Dedifferentiated amniotic fluid mesenchymal stem cell (primary cell): Measurements from ENCODE around the gene GDI2.
"Not testable (repeated sequence)": the region's sequence is repeated elsewhere in the genome, so short reads cannot be mapped to it uniquely, and the experiment has no call there.

Source experiments
- DNase-seq: peaks from one replicate; pipeline ENCODE4 v3.0.0-alpha.2; 2016; ENCODE audit errors: extremely low spot score

The GDI2 gene

DNA sequence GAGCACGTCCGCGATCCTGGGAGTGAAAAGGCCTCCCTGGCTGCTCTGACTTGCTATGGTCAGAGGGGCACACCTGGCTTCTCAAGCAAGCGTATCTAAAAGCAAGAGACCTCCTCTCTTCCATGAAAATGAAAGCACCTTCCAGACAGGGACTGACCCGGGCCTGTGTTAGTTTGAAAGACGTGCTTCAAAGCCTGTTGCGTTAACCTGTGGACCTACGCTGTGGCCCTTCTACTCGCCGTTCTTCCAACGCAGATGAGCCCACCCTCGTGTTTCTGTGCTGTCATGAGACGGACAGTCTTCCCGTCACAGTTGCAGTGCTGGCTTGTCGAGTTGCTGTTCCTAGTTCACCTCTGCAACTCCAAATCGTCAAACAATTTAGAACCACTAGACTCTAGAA, 15.5 kb upstream of the GDI2 start:
- no peak for DNase-seq

GRCh38 chr10:5827841-5828240, 14.6 kb upstream of the GDI2 start:
- no peak for DNase-seq

GRCh38 chr10:5826511-5826910, 13.3 kb upstream of the GDI2 start:
- DNase-seq: not testable (repeated sequence)

GRCh38 chr10:5818894-5819293, 5.7 kb upstream of the GDI2 start:
- no peak for DNase-seq

DNA sequence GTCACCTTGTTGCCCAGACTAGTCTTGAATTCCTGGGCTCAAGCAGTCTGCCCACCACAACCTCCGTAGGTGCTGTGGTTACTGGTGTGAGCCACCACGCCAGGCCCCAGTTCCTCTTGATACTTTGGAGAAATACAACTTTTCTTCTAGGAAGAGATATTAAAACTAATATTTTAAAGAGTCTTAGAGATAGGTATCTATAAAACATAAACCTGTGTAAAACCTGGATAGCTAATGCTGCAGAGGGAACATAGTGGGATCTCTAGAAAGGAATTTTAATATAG, 4.8 kb upstream of the GDI2 start:
- no peak for DNase-seq

GRCh38 chr10:5817322-5818047, 4.3 kb upstream of the GDI2 start:
- DNase-seq: no peak

DNA sequence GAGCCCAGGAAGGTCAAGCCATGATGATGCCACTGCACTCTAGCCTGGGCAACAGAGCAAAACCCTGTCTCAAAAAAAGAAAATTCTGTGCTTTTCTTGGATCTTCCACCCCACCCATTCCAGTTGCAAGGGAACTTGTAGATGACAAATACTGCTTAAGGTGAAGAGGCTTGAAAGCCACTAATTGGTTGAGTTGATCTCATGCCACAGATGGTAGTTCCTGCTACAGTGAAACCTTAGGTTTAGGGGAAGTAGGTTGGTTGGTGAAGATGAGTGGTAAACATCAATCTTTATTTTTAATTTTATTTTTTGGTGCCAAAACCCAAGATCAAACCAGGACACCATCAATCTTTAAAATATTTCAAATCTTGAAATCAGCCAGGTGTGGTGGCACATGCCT, 2.9 kb upstream of the GDI2 start:
- no peak for DNase-seq

- no peak for DNase-seq
Measured at GRCh38 chr10:5814110-5815107, 1.2 kb upstream of the GDI2 start.

GRCh38 chr10:5813091-5813340, 218 bp downstream of the GDI2 start:
- DNase-seq: no peak

- DNase-seq: no peak
Measured at GRCh38 chr10:5812283-5813090, 747 bp downstream of the GDI2 start.

DNA sequence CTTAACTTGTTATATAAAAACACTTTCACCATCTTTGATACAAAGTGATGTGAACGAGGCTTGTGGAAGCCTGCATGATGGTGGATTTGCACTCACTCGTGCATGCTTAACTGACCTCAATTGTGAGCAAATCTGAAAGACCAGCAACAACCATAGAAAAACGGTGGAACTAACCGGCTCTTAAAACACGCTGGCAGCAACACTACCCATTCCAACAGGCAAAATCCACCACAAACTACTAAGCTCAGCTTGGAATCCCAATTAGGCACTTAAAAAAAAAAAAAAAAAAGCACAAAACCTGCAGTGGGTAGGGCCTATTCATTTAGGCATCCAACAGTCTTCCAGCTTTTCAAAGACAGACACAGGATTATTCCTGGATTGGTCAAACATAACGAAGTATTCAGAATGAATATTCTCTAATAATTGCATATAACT, 1.8 kb downstream of the GDI2 start:
- peak; percentile 49 for DNase-seq

DNA sequence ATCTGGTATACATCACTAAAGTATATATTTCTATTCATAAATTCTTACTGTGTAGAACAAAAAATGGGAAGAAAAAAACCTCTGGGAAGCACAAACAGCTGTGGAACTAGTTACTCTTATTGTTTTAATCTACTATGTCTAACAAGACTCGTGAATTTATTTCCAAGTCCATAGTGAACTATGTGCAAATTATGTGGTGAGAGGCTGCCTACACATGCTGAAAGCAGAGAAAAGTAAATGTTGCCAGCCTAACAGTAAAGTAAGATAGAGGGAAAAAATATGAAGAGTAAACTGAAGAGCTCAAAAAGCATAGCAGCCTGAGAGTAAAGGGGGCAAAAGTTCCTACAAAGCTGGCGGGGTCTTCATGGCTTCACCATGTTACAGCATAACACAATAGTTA, 3.0 kb downstream of the GDI2 start:
- DNase-seq: no peak

GRCh38 chr10:5809527-5810154, 3.6 kb downstream of the GDI2 start:
- no peak for DNase-seq

DNA sequence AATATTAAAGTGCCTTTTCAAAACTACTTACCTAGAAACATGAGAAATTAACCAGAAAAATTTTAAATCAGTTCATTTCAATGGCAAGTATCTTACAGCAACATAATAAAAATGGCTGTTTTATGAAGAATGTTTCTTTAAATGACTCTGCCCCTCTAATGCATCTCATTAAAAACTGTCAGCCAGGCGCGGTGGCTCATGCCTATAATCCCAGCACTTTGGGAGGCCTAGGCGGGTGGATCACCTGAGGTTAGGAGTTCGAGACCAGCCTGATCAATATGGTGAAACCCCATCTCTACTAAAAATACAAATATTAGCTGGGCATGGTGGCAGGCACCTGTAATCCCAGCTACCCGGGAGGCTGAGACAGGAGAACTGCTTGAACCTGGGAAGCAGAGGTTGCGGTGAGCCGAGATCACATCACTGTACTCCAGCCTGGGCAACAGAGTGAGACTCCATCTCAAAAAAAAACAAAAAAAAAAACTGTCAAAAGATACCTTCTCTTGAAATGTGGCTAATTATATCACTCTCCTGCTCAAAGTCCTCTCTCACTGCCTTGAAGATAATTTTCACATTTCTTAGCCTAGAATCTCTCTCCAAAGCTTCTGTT, 4.3 kb downstream of the GDI2 start:
- not testable (repeated sequence) for DNase-seq

- no peak for DNase-seq
Measured at GRCh38 chr10:5806745-5807144, 6.5 kb downstream of the GDI2 start.

DNA sequence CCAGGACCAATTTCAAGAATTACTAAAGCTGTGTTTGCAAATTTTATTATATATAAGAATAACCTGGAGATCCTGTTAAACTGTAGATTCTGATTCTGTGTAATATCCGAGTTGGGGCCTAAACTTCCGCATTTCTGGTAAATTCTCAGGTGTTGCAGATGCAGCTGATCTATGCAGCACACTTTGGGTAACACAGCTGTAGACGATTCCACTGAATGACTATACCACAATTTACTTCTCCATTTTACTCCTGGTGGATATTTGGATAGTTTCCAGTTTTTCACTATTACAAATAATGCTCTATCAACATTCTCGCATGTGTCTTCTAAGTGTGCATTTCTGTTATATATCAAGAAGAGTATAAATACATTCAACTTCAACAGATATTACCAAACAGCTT, 7.5 kb downstream of the GDI2 start:
- no peak for DNase-seq

DNA sequence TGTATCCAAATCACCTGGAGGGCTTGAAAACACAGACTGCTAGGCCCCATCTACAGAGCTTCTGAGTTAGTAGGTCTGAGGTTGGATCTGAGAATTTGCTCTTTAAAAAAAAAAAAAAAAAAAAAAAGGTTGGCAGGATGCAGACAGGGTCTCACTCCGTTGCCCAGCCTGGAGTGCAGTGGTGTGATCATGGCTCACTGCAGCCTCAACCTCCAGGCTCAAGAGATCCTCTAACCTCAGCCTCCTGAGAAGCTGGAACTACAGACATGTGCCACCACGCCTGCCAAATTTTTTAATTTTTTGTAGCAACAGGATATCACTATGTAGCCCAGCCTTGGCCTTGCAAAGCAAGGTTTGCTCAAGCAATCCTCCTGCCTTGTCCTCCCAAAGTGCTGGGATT, 8.0 kb downstream of the GDI2 start:
- no peak for DNase-seq

- no peak for DNase-seq
Measured at GRCh38 chr10:5804386-5804785, 8.8 kb downstream of the GDI2 start.

DNA sequence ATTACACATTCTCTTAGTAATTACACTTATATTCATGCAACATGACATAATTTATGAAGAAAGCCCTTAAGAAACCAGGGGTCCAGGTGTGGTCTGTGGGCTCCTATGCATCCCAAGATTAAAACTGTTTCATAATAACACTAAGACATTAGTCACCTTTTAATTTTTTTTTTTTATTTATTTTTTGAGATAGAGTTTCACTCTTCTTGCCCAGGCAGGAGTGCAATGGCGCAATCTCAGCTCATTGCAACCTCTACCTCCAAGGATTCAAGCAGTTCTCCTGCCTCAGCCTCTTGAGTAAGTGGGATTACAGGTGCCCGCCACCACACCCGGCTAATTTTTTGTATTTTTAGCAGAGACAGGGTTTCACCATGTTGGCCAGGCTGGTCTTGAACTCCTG, 12.5 kb downstream of the GDI2 start:
- no peak for DNase-seq

- DNase-seq: no peak
Measured at GRCh38 chr10:5794236-5794635, 19.0 kb downstream of the GDI2 start.

DNA sequence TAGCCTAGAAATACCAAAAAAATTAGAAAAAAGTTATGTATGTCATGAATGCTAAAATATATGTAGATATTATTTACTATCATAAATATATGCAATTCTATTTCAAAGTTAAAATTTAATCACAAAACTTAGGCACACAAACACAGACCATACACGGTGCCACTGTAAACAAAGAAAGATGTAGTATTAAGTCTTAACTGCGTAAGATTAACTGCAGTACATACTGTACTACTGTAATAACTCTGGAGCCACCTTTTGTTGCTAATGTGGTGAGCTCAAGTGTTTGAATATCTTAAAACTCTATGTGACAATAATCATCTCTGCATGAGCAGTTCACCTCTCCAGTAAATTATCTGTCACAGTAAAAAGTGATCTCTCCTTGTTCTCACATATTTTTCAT, 23.6 kb downstream of the GDI2 start:
- no peak for DNase-seq

GRCh38 chr10:5788969-5789368, 24.3 kb downstream of the GDI2 start:
- no peak for DNase-seq
